HG03139 (cell line): ENCODE data around the gene FCN2.

Experiments used
- ATAC-seq: cut with Tn5 transposase; IDR thresholded peaks from one replicate; pipeline ENCODE4 v1.9.1; 2021; ENCODE audit not compliant: unreplicated experiment

FCN2 gene

DNA sequence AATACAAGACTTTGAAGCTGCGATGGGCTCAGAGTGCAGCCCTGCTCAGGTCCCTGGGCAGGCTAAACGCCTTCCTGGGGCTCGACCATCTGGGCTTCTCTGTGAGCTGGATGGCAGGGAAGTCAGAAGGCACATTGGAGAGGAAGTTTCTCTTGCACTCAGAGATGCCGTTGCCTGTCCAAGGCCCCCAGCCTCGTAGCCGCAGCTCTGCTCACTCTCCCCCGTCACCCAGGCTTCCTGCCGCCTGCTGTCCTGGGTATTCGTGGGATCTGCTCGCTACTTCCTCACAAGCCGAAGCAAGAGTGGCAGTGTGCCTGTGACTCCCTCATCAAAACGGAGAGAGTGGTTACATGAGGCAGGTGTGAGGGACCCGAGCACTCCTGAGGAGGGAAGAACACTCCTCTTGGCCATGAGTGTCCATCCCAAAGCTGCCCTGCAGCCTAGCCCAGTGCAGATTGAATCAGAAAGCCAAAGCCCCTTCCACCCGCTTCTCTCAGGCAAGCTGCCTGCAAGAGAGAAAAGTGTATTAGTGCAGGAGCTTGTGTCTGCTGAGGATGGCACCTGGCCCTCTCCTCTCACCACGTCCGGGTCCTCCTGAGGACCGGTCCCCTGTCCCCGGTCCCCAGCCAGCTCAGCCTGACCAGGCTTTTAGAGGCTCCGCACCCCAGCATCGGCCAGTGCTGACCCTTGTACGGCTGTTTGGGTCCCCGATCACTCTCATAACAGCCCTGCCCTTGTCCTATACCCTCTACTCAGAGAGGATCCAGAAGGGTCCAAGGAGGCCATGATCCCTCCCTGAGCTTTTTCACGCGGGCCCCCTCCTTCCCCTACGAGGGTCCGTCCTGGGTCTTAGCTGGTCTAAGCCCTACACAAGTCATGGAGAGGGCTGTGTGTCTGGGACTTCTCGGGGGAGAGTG lies 7.3 kb downstream of the FCN2 start:
- no peak for ATAC-seq

DNA sequence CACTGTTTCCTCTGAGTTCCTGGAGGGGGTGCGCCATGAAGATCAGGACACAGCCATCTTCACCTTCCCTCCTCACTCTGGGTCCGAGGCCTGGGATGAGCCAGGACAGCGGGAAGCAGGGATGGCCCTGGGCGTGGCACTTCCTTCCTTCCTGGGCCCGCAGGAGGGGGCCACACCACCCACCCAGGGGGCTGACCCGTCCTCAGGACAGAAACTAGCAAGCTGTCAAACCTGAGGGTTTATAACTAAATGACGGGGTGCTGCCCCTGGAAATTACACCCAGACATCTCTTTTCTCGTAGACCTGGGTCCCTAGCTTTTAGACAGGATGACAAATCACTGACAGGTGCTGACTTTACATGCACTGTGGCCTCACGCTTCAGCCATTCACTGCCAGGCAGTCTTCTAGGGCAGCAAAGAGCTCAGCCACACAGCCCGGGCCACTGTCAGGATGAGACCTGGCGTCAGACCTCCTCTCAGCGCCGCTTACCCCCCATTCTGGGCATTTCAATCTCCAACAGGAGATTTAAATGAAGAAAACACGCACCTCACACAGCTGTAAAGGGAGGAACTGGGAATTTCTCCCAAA lies 8.1 kb downstream of the FCN2 start:
- no peak for ATAC-seq

DNA sequence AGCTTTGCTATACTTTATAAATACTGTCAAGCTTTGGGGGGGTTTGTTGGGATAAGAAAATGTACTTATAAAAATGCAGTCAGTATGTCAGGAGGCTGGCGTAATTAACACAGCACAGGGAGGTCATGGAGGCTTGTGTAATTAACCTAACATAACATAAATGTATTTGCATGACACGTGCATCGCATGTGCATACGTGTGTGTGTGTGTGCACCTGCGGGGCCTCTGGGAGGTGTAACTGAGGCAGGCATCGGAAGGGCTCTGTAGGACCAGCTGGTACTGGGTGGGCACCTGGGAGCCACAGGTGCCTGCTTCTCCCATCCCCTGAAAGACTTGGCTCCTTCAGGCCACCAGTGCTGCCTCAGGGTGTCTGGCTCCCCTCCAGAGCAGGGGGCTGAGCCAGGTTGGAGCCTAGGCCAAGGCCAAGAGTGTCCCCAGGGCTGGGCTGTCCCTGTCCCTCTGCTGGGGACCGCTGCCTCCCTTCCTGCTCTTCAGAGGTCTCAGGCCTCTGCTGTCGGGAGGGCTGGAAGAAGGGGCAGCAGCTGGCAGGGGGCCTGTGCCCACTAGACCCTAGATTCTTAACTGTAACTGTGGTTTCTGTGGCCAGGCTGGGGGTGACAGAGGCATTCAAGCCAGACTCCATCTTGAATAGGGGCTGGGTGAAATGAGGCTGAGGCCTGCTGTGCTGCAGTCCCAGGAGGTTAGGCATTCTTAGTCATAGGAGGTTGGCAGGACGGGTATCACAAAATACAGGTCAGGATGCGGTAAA lies 9.0 kb downstream of the FCN2 start:
- no peak for ATAC-seq

DNA sequence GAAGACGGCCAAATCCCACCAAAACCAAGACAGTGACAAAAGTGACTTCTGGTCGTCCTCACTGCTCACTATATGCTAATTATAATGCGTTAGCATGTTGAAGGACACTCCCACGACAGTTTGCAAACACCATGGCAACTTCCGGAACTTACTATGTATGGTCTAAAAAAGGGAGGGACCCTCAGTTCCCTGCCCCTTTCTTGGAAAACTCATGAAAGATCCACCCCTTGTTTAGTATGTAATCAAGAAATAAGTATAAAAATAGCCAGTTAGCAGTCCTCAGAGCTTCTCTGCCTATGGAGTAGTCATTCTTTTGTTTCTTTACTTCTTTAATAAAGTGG lies 9.5 kb downstream of the FCN2 start:
- ATAC-seq: no peak

DNA sequence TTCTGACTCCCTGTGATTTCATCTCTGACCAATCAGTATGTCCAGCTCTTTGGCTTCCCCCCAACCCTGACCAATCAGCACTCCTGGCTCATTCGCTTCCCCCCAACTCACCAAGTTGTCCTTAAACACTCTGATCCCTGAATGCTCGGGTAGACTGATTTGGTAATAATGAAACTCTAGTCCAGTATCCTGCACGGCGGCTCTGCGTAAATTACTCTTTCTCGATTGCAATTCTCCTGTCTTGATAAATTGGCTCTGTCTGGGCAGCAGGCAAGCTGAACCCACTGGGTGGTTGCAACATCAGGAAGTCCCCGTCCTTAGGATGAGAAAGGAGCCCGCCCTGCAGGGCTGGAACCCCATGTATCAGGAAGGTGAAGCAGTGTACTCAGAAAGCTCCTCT lies 10.4 kb downstream of the FCN2 start:
- no peak for ATAC-seq

DNA sequence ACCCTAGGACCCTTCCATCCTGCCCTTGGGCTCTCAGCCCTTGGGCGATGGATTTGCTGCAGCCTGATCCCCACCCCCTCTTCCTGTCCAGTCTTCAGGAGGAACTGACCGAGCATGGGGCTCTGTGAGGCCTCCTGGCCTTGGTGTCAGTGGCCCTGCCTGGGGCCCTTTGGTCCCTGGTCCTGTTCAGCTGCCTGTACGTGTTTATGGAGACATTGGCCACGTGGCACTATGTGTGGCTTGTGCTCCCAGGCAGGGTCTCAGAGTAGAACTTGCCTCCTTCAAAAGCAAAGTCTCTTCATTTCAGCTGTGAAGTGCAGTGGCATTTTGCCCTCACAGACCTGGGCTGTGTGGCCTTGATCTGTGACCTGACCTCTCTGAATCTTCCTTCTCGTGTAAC lies 11.1 kb downstream of the FCN2 start:
- no peak for ATAC-seq

DNA sequence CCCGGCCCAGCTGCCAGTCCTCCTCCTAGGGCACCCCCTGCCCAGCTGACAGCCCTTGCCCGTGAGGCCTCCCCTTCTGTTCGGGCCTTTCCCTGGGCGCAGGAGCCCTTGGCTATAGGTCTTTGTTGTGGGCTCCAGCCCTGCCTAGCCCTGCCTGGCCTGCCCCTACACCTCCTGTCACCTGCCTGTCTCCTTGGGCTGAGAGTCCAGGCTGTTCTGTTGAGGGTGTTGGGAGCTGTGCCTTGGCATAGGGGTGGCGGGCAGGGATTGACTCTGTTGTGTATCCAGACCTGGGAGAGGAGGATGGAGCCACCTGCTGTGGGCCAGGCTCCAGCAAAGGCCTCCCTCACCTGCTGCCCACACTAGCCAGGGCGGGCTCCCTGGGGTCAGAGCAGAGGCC lies 11.6 kb downstream of the FCN2 start:
- no peak for ATAC-seq

DNA sequence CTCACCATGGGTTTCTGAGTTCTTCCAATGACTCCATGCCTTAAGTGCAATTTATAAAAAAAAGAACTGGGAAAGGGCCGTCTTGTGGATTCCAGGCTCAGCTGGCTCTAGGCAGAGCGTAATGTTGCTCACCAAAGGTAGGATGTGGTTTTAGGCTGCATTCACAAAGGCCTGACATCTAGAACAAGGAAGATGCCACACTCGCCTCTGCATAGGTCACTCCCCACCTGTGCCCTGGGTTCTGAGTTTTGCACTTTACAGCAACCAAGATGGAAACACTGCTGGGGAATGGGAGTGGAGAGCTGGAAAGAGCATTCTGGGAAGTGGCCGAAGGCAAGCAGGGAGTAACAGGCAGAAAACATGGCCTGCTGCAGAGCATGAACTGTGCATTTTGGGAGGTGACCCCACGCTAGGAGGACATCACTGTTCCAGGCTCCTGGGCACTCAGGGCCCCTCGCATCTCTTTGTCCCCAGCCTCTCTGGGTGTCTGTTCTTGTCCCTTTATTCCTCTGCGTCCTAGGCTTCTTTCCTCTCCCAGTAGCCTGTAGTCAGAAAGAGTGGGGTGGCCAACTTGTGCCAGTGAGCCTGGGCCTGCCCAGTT lies 12.3 kb downstream of the FCN2 start:
- no peak for ATAC-seq

DNA sequence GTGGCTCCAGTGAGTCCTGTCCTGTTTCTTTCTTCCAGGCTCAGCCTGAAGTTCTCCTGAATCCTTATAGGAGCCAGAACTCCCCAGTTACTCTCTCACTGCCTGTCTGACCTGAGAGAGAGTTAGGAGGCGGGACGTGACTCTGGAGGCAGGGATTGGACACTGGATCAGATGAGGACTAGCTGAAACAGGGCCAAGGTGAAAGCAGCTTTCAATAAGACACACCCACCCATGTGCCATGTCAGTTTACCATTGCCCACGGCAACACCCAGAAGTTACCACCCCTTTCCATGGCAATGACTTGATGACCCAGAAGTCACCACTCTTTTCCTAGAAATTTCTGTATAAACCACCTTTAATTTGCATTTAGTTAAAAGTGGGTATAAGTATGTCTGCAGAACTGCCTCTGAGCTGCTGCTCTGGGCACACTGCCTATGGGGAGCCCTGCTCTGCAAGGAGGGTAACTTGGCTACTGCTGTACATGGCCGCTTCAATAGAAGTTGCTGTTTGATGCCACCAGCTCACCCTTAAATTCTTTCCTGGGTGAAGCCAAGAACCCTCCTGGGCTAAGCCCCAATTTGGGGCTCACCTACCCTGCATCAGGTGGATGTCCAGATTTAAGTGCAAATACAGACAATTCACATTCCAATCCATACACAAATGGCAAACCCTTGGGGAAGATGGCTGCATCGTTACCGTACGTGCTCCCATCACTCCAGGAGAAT lies 13.7 kb downstream of the FCN2 start:
- ATAC-seq: no peak

DNA sequence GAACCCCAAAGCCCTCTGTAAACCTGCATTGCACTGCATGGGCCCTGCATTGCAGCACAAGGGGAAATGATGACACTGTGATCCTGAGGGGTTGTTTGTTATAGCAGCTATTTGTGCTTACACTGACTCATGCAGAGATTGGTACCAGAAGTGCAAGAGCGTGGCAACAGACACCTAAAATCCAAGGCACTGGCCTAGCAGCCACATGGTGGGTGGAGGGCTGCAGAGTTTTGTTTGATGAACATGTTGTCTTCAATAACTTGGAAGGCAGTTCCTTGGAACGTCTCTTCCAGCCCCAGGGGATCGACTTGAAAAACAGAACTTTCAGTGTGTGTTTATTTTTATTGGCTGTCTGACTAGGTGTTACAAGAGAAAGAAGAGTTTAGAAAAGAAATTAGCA lies 14.5 kb downstream of the FCN2 start:
- ATAC-seq: no peak

DNA sequence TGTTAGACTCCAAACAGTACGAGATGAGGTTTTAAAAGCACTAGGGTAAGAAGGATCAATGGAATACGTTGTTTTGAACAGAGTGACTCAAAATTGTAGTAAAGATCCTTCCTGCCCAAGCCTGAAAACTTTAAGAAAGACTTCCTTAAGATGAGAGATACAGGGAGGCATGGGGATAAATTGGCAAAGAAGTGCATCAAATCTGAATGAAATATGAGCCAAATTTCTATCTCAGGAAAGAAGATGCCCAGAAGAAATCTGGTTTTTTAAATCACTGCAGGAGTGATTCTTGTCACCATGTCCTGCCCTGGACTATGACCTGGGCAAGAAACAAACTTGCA lies 14.9 kb downstream of the FCN2 start:
- ATAC-seq: no peak

DNA sequence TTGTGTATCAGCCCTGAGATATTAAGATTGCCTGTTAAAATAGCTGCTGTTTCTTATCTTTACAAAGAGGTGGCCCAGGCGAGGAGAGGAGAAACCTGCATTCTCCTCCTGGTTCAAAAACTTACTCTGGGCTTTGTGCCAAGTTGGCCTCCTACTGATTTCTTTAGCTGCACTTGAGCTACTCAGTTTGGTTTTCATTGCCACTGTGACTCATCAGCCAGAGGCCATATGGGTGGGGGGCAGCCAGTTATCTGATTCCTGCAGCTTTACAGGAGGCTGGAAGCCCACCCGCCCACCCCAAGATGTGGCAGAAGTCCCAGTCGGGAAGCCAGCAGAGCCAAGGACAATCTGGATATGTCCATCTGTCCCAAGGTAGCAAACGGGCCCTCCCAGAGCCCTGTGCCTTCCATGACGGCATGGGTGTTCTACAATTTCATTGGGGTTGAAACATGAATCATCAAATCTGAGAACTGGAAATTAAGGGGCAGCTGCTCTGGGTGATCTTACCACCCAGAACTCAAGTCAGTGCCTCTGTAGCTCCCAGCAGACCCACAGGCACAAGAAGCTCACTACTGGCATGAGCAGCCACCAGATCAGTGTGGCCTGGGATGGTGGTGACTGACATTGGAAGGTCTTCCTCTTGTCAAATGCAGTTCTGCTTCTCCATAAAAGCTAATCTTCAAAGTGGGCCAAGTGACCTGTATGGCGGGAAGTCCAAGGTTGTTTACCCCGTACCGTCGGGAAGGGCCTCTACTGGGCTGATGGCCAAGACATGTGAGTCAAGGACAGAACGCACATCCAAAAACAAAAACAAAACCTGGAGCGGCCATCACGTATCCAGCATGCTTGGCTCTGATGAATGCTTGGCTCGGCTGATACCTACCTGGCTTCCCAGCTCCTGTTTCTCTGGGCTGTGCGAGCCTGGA lies 15.6 kb downstream of the FCN2 start:
- no peak for ATAC-seq

DNA sequence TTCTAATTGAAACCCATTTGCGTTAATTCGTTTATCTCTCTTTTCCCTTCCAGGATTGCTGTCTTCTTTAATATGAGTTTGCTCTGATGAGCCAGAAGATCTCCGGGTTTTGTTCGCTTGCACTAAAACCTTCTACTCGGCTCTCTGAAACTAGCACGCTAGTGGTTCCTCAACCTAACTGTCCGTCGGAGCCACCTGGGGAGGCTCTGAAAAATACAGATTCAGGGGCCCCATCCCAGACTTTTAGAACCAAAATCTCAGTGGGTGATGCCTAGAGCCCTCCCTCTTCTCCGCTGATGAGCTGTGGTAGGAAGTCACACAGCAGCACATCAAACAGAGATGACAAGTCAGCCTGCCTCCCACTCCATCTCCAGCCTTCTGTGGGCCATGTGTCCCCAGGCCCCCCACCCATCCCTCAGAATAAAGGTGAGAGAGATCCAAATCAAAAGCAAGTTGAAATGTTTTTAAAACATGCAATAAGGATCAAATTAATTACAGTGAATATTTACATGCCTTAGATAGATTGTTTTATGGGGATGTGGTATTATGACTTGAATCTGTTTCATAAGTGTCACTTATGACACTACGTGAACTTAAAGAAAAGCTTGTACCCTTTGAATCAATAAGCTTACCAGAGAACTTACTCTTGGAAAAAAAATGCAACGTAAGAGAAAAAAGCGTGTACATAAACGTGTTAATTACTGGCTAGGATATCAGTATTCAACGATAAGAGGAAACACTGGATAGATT lies 16.4 kb downstream of the FCN2 start:
- no peak for ATAC-seq

DNA sequence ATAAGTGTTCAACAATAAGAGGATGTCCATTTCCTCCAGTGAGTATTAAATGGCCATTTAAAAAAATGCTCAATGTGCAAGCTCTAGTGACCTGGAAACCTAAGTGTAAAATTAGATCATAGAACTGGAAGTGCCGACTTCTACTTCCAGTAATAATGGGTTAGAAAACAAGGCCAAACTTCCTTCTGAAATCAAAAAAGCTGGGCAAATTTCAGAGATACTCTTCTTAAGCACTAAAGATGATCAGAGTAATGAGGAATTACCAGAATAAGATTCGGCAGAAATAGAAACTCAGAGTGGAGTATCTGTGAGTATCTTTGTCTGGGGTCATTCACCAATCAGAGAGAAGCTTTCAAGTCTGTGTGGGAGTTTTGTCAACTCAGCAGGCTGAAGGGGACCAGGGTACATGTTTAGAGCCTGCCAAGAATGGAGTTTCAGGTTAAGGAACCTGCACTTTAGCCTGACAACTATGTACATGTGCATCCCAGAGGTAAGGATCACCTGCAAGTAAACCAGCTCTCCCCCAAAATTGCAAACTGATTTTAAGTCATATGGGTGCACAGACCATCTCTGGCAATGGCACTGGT lies 17.1 kb downstream of the FCN2 start:
- ATAC-seq: no peak

DNA sequence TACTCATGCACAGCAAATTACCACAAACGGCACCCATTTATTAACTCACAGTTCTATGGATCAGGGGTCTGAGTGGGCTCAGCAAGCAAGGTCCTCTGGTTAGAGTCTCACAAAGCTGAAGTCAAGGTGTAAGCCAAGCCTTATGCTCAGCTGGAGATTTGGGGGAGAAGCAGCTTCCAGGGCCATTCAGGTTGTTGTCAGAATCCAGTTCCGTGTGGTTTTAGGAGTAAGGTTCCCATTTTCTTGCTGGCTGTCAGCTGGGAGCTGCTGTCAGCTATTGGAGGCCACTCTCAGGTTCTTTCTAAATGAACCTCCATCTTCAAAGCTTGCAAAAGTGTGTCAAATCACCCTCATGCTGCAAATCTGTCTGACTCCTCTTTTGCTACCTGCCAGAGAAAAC lies 17.7 kb downstream of the FCN2 start:
- no peak for ATAC-seq

DNA sequence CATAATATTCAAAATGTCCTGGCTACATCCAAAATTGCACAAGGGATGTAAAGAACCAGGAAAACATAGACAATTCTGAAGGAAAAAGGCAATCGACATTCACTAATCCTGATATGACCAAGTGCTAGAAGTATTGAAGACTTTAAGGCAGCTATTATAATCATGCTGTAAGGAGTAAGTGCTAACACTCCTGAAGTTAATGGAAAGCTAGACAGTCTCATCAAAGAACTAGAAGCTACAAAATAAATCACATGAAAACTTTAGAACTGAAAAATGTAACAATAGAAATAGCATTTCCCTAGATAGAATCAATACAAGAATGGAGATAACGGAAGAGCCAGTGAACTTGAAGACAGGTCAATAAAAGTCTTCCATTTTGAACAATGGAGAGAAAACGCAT lies 18.6 kb downstream of the FCN2 start:
- ATAC-seq: no peak

DNA sequence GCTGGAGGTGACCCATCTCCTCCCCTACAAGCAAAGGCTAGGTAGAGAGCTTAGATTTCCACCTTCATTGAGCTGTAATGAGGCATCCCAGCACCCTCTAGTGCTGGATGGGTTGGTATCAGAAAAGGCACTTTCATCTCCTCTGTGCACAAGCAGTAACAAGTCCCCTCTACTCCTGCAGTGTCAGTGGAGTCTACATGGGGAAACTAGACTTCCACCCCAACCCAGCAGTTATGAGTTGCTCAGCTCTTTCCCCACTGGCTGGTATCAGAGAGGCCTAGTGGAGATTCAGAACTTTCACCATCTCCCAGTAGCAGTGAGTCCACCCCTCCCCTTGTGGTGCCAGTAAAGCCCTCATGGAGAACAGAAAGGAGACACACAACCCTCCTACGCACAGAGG lies 19.2 kb downstream of the FCN2 start:
- ATAC-seq: no peak

DNA sequence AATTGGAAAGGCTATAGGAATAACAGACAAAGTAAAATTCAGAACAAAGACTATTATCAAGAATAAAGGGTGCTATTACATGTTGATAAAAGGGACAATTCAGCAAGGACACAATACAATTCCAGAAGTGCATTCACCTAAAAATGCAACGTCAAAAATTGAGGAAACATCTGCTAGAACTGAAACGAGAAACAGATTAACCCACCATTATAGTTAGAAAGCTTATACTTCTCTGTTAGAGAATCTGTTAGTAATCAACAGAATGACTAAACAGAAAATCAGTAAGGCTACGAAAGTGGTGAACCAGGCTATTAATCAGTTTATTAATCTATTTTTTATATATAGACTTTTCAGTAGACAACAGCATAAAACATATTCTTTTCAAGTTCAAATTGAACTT lies 22.3 kb downstream of the FCN2 start:
- ATAC-seq: no peak
